Left ventricle myocardium inferior (tissue), 1 donor: ENCODE data around the gene PAIP2B. TPM values are rescaled to one million over a fixed set of nuclear protein-coding genes. Genes with fewer than 3 reads are reported as not detected.
"Not testable (repeated sequence)": the region's sequence is repeated elsewhere in the genome, so short reads cannot be mapped to it uniquely, and the experiment has no call there.

Experiments used
- DNase-seq: peaks from one replicate; pipeline ENCODE4 v3.0.0-alpha.2; 2020
- H3K27ac ChIP-seq: fragments of 200-600 bp; replicated peaks from 2 replicates; pipeline ENCODE4 v1.8.0; 2021
- H3K27me3 ChIP-seq: fragments of 200-600 bp; 2 replicates; pipeline ENCODE4 v1.8.0; 2021; ENCODE audit warnings: low read depth
- H3K36me3 ChIP-seq: fragments of 200-600 bp; 2 replicates; pipeline ENCODE4 v1.8.0; 2021
- H3K4me1 ChIP-seq: fragments of 200-600 bp; 2 replicates; pipeline ENCODE4 v1.8.0; 2021
- H3K4me3 ChIP-seq: fragments of 200-600 bp; 2 replicates; pipeline ENCODE4 v1.8.0; 2021; ENCODE audit warnings: mild to moderate bottlenecking, moderate library complexity
- H3K9me3 ChIP-seq: fragments of 200-600 bp; replicated peaks from 2 replicates; pipeline ENCODE4 v1.8.0; 2021
- CTCF ChIP-seq: fragments of 200-600 bp; IDR thresholded peaks from 2 replicates; pipeline ENCODE4 v1.8.0; 2021; ENCODE audit warnings: antibody characterized with exemption, mild to moderate bottlenecking, borderline replicate concordance
- intact Hi-C: fragments of 100-400 bp; cut with micrococcal nuclease; formaldehyde crosslinking; loops from one replicate; pipeline ENCODE4 v1.11.0; 2022
- total RNA-seq: library from RNA; stranded (reverse); fragmentation: NEBNext Ultra II Directional; extraction: Animal tissue kit (Norgen Biotek cat#: 25700); gene quantifications from one replicate; pipeline ENCODE4 v1.2.1, GENCODE V29; 2021
- donor health status: DM: no; HTN: yes; CAD: no; lungs with severe emphysema.

PAIP2B gene
- total RNA-seq, 1 donor from 2014 or later: 76.6 TPM

- no peaks in the 10 kb centered on the region for H3K9me3 ChIP-seq
- no peak for TF ChIP-seq CTCF
- H3K27me3 ChIP-seq: no peaks in the 10 kb centered on the region
- H3K27ac ChIP-seq: no peak overlapping the region
- H3K4me1 ChIP-seq: no peaks in the 10 kb centered on the region
- peaks cover 5% of the 10 kb centered on the region for H3K36me3 ChIP-seq
- H3K4me3 ChIP-seq: no peak overlapping the region
- intact Hi-C loops: no loop called here
- no peak for DNase-seq
These were observed 45.6 kb downstream of the PAIP2B start for GRCh38 chr2:71181316-71181715.

- H3K27ac ChIP-seq, H3K9me3 ChIP-seq, H3K27me3 ChIP-seq, DNase-seq, H3K4me1 ChIP-seq, H3K4me3 ChIP-seq, H3K36me3 ChIP-seq, intact Hi-C loops: not testable (repeated sequence)
These were observed 48.1 kb downstream of the PAIP2B start for GRCh38 chr2:71178836-71179235.

GRCh38 chr2:71174207-71174606, 52.7 kb downstream of the PAIP2B start:
- H3K4me3 ChIP-seq: no peak overlapping the region
- H3K9me3 ChIP-seq: no peaks in the 10 kb centered on the region

GRCh38 chr2:71173096-71173495, 53.8 kb downstream of the PAIP2B start:
- Histone ChIP-seq H3K27me3 (no peaks in the 10 kb centered on the region), H3K4me3 (no peak overlapping the region), H3K27ac (no peak overlapping the region), H3K36me3 (no peaks in the 10 kb centered on the region), H3K4me1 (no peaks in the 10 kb centered on the region), H3K9me3 (no peaks in the 10 kb centered on the region)
- TF ChIP-seq CTCF: no peak
- intact Hi-C loops: no loop called here
- no peak for DNase-seq

More at GRCh38 chr2:71174207-71174606, 52.7 kb downstream of the PAIP2B start:
- Histone ChIP-seq H3K27ac (no peak overlapping the region), H3K27me3 (no peaks in the 10 kb centered on the region), H3K4me1 (no peaks in the 10 kb centered on the region), H3K36me3 (no peaks in the 10 kb centered on the region)
- TF ChIP-seq CTCF: no peak
- DNase-seq: no peak
- intact Hi-C loops: no loop called here

GRCh38 chr2:71166812-71167211, 60.1 kb downstream of the PAIP2B start:
- no peak for DNase-seq
- Histone ChIP-seq H3K27me3 (no peaks in the 10 kb centered on the region), H3K9me3 (no peaks in the 10 kb centered on the region), H3K27ac (no peak overlapping the region), H3K36me3 (no peaks in the 10 kb centered on the region), H3K4me3 (no peak overlapping the region), H3K4me1 (no peaks in the 10 kb centered on the region)
- intact Hi-C loops: no loop called here
- TF ChIP-seq CTCF: no peak

GRCh38 chr2:71157124-71157793, 69.6 kb downstream of the PAIP2B start:
- peak; percentile 72 for TF ChIP-seq CTCF
- intact Hi-C loops: no loop called here
- no peaks in the 10 kb centered on the region for H3K36me3 ChIP-seq
- peak overlapping the region; percentile 25 for H3K4me3 ChIP-seq
- H3K4me1 ChIP-seq: peaks cover 12% of the 10 kb centered on the region
- H3K9me3 ChIP-seq: no peaks in the 10 kb centered on the region
- DNase-seq: peak; percentile 30
- H3K27ac ChIP-seq: no peak overlapping the region
- H3K27me3 ChIP-seq: no peaks in the 10 kb centered on the region
